GM12874 (cell line): Measurements from ENCODE around the gene RHBDD1.
A peak's percentile ranks its signal among the peaks of the same experiment; 100 is the strongest.

ENCODE experiments used
- CTCF ChIP-seq: IDR thresholded peaks from 2 replicates; pipeline ENCODE4 v1.5.1; 2011; ENCODE audit warnings: low read depth, mild to moderate bottlenecking, control low read depth, low read length, moderate library complexity; ENCODE audit not compliant: insufficient read depth

RHBDD1 gene

GRCh38 chr2:226802573-226802972, 33.3 kb upstream of the RHBDD1 start:
- TF ChIP-seq CTCF = peak; percentile 53

GRCh38 chr2:226803410-226803809, 32.4 kb upstream of the RHBDD1 start:
- no peak for TF ChIP-seq CTCF

- peak; percentile 60 for TF ChIP-seq CTCF
These were observed 22.6 kb upstream of the RHBDD1 start for GRCh38 chr2:226813148-226813701.

- no peak for TF ChIP-seq CTCF
These were observed 16.9 kb upstream of the RHBDD1 start for GRCh38 chr2:226818930-226819329.

GRCh38 chr2:226825056-226825455, 10.8 kb upstream of the RHBDD1 start:
- no peak for TF ChIP-seq CTCF

DNA sequence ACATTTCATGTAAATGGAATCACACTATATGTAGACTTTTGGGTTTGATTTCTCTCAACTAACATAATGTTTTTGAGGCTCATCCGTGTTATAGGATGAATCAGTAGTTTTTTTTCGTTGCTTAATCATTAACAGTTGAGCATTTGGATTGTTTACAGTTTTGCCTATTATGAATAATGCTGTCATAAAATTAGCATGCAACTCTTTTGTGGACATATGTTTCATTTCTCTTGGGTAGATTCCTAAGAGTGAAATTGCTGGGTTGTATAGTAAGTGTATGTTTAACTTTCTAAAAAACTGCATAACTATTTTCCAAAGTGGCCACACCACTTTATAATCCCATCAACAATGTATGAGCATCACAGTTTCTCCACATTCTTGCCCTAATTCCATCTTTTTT, 7.7 kb upstream of the RHBDD1 start:
- no peak for TF ChIP-seq CTCF

DNA sequence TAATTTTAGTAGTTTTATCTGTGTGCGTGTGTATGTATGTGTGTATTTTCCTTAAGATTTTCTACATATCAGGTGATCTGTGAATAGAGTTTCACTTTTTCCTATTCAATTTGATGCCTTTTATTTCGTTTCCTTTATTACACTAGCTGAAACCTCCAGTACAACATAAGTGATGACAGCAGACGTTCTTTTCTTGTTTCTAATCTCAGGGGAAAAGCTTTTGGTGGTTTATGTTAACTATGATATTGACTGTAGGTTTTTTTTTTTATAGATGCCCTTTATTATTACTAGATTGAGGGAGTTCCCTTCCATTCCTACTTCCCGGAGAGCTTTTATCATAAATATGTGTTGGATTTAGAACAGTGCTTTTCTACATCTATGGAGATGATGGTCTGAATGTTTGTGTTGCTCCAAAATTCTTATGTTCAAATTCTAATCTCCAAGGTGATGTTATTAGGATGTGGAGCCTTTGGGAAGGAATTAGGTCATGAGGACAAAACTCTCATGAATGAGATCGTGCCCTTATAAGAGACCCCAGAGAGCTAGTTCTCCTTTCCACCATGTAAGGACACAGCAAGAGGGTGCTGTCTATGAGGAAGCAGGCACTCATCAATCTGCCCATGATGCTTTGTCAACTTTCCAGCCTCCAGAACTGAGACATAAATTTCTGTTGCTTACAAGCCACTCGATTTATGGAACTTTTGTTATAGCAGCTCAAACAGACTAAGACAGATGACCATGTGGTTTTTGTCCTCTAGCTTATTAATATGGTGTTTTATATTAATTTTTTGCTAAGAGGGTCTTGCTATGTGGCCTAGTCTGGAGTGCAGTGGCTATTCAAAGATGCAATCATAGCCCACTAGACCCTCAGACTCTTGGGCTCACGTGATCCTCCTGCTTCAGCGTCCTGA, 5.9 kb upstream of the RHBDD1 start:
- TF ChIP-seq CTCF = no peak
